Neuronal stem cell (in vitro differentiated cells): ENCODE measurements around the gene MAMLD1.

Source experiments
- DNase-seq: peaks from one replicate; pipeline ENCODE4 v3.0.0-alpha.2; 2013; ENCODE audit warnings: low spot score
- H2AFZ ChIP-seq: one replicate; pipeline ENCODE4 v1.6.1; 2013; ENCODE audit warnings: mild to moderate bottlenecking, low read length, inconsistent platforms
- H2AK5ac ChIP-seq: 2 replicates; pipeline ENCODE4 v1.6.1; 2013; ENCODE audit warnings: low read depth, mild to moderate bottlenecking, inconsistent platforms, low read length, moderate library complexity, mixed read lengths
- H2BK120ac ChIP-seq: 2 replicates; pipeline ENCODE4 v1.6.1; 2013; ENCODE audit warnings: low read depth, mild to moderate bottlenecking, inconsistent platforms, low read length, moderate library complexity, mixed read lengths
- H2BK12ac ChIP-seq: one replicate; pipeline ENCODE4 v1.6.1; 2013; ENCODE audit warnings: low read length, inconsistent platforms
- H2BK15ac ChIP-seq: 2 replicates; pipeline ENCODE4 v1.6.1; 2013; ENCODE audit warnings: mild to moderate bottlenecking, low read length, inconsistent platforms, mixed read lengths
- H2BK5ac ChIP-seq: one replicate; pipeline ENCODE4 v1.6.1; 2013; ENCODE audit warnings: inconsistent platforms, mild to moderate bottlenecking, low read length, moderate library complexity
- H3K14ac ChIP-seq: one replicate; pipeline ENCODE4 v1.6.1; 2013; ENCODE audit warnings: low read length, inconsistent platforms
- H3K18ac ChIP-seq: 2 replicates; pipeline ENCODE4 v1.6.1; 2013; ENCODE audit warnings: low read length, inconsistent platforms
- H3K23ac ChIP-seq: 2 replicates; pipeline ENCODE4 v1.6.1; 2013; ENCODE audit warnings: low read depth, mild to moderate bottlenecking, mixed read lengths, low read length, inconsistent platforms; ENCODE audit not compliant: poor library complexity
- H3K27ac ChIP-seq: replicated peaks from 3 replicates; pipeline ENCODE4 v1.5.1; 2013; ENCODE audit warnings: low read length, inconsistent platforms
- H3K27me3 ChIP-seq, 3 experiments: 2 replicates each; pipeline ENCODE4 v1.6.1; 2013; ENCODE audit warnings: low read length in 3 of 3, mild to moderate bottlenecking in 2 of 3, inconsistent platforms in 1 of 3, low read depth in 1 of 3, mixed read lengths in 1 of 3, moderate library complexity in 1 of 3; ENCODE audit not compliant: control insufficient read depth in 3 of 3, insufficient read depth in 3 of 3
- H3K36me3 ChIP-seq, 2 donors: replicated peaks in 1 of 2; 2 replicates each; pipeline ENCODE4 v1.6.1; 2013; ENCODE audit warnings: low read length in 2 of 2; ENCODE audit not compliant: control insufficient read depth in 2 of 2, insufficient read depth in 2 of 2
- H3K4ac ChIP-seq: 2 replicates; pipeline ENCODE4 v1.6.1; 2013; ENCODE audit warnings: inconsistent platforms, mild to moderate bottlenecking, low read length, moderate library complexity
- H3K4me1 ChIP-seq, 2 donors: 1 replicate in 1 of 2; 2 replicates in 1 of 2; pipeline ENCODE4 v1.6.1; 2013; ENCODE audit warnings: low read length in 2 of 2, low read depth in 1 of 2; ENCODE audit not compliant: control insufficient read depth in 2 of 2, insufficient read depth in 1 of 2
- H3K4me2 ChIP-seq: one replicate; pipeline ENCODE4 v1.6.1; 2013; ENCODE audit warnings: mild to moderate bottlenecking, low read length, inconsistent platforms; ENCODE audit not compliant: insufficient read depth, poor library complexity, severe bottlenecking
- H3K4me3 ChIP-seq, 2 donors: 2 replicates each; pipeline ENCODE4 v1.5.1; 2013; ENCODE audit warnings: low read length in 2 of 2, mild to moderate bottlenecking in 2 of 2, inconsistent platforms in 1 of 2, moderate library complexity in 1 of 2
- H3K79me1 ChIP-seq: one replicate; pipeline ENCODE4 v1.6.1; 2013; ENCODE audit warnings: low read depth, mild to moderate bottlenecking, inconsistent platforms, low read length, moderate library complexity
- H3K9ac ChIP-seq: one replicate; pipeline ENCODE4 v1.6.1; 2013; ENCODE audit warnings: mild to moderate bottlenecking, low read depth, low read length, inconsistent platforms; ENCODE audit not compliant: poor library complexity
- H3K9me3 ChIP-seq, 2 donors: replicated peaks in 1 of 2; 2 replicates each; pipeline versions ENCODE3 to v1.6.1; 2013; ENCODE audit warnings: low read length in 2 of 2, mild to moderate bottlenecking in 2 of 2, inconsistent platforms in 1 of 2, low read depth in 1 of 2, mixed read lengths in 1 of 2, moderate library complexity in 1 of 2; ENCODE audit not compliant: control insufficient read depth in 2 of 2, insufficient read depth in 1 of 2
- H4K8ac ChIP-seq: one replicate; pipeline ENCODE4 v1.6.1; 2013; ENCODE audit warnings: low read depth, mild to moderate bottlenecking, inconsistent platforms, low read length, moderate library complexity
- H4K91ac ChIP-seq: one replicate; pipeline ENCODE4 v1.6.1; 2013; ENCODE audit warnings: low read length, low read depth, mild to moderate bottlenecking, inconsistent platforms; ENCODE audit not compliant: poor library complexity
- whole genome bisulfite sequencing, 2 donors: extraction: QIAGEN DNeasy Blood & Tissue Kit; methylation state at CpG; one replicate each; pipeline ENCODE4 v1.1.7; 2013; ENCODE audit warnings: missing lambda C conversion rate in 2 of 2, mixed read lengths in 1 of 2; ENCODE audit not compliant: insufficient read length in 2 of 2, insufficient replicate concordance in 1 of 2; ENCODE audit errors: extremely low coverage in 2 of 2; 5-methylcytosine and 5-hydroxymethylcytosine counted together

Gene MAMLD1

GRCh38 chrX:150372280-150372679 lies 9.2 kb downstream of the MAMLD1 start:
- Histone ChIP-seq H3K4me2 (no peak overlapping the region), H3K9me3 (no peaks in the 10 kb centered on the region), H3K23ac (no peak overlapping the region), H2BK5ac (no peak overlapping the region), H3K14ac (no peak overlapping the region), H4K8ac (no peak overlapping the region), H3K18ac (no peak overlapping the region), H2AFZ (no peak overlapping the region), H2BK120ac (no peak overlapping the region), H3K4ac (no peak overlapping the region), H3K9ac (no peak overlapping the region), H3K4me1 (peaks cover 0 to 4% of the 10 kb centered on the region in 2 donors), H3K79me1 (no peaks in the 10 kb centered on the region), H3K4me3 (no peak overlapping the region), H3K36me3 (no peaks in the 10 kb centered on the region), H2AK5ac (no peak overlapping the region), H3K27me3 (no peaks in the 10 kb centered on the region), H4K91ac (no peak overlapping the region), H2BK12ac (no peak overlapping the region), H2BK15ac (no peak overlapping the region), H3K27ac (no peak overlapping the region)
- no CpG with 5 or more reads among the region's 8 CpGs for WGBS, 2 donors
- no peak for DNase-seq

GRCh38 chrX:150372756-150373155 lies 9.6 kb downstream of the MAMLD1 start:
- Histone ChIP-seq H3K4me2 (no peak overlapping the region), H2BK5ac (no peak overlapping the region), H3K79me1 (no peaks in the 10 kb centered on the region), H2AFZ (no peak overlapping the region), H2BK120ac (no peak overlapping the region), H3K23ac (no peak overlapping the region), H3K4me3 (no peak overlapping the region), H3K18ac (no peak overlapping the region), H3K4me1 (peaks cover 0 to 4% of the 10 kb centered on the region in 2 donors), H2AK5ac (no peak overlapping the region), H3K4ac (no peak overlapping the region), H2BK12ac (no peak overlapping the region), H4K91ac (no peak overlapping the region), H3K9ac (no peak overlapping the region), H3K14ac (no peak overlapping the region), H2BK15ac (no peak overlapping the region), H4K8ac (no peak overlapping the region), H3K9me3 (no peaks in the 10 kb centered on the region), H3K27ac (no peak overlapping the region), H3K27me3 (no peaks in the 10 kb centered on the region), H3K36me3 (no peaks in the 10 kb centered on the region)
- WGBS, 2 donors = no CpG with 5 or more reads among the region's 6 CpGs
- no peak for DNase-seq

DNA sequence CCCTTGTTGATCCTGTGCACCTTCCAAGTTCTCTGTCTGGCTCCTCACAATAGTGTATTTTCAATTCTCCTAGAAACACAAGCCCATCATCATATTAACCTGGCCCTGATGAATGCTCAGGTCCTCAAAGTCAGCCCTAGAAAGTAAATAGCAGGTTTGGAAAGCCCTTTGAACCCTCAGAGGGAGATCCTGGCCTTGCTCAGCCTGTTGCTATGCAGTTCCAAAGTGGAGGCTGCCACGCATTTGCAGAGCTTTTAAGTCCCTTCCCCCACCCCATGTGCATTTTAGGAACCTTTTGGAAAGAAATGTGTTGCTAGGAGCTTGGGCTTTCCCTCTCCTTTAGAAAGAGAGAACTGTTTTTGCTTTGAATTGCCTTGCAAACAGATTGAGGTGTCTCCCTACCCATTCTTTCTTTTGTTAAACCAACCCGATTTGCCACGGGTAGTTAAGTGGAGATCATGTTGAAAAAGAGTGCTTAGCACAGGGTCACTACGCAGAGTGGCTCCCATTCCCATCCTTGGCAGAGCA lies 12.2 kb downstream of the MAMLD1 start:
- Histone ChIP-seq H3K4me2 (no peak overlapping the region), H3K9me3 (no peaks in the 10 kb centered on the region), H2AK5ac (no peak overlapping the region), H3K4ac (no peak overlapping the region), H2BK120ac (no peak overlapping the region), H4K91ac (no peak overlapping the region), H3K4me3 (no peak overlapping the region), H3K23ac (no peak overlapping the region), H2BK12ac (no peak overlapping the region), H3K27me3 (no peaks in the 10 kb centered on the region), H3K79me1 (no peaks in the 10 kb centered on the region), H4K8ac (no peak overlapping the region), H3K9ac (no peak overlapping the region), H3K4me1 (peaks cover 0 to 4% of the 10 kb centered on the region in 2 donors), H2AFZ (peak overlapping the region; percentile 41), H2BK5ac (no peak overlapping the region), H3K18ac (no peak overlapping the region), H3K36me3 (no peaks in the 10 kb centered on the region), H3K14ac (no peak overlapping the region), H3K27ac (no peak overlapping the region), H2BK15ac (no peak overlapping the region)
- no peak for DNase-seq
- no CpG with 5 or more reads among the region's 4 CpGs for WGBS, 2 donors

DNA sequence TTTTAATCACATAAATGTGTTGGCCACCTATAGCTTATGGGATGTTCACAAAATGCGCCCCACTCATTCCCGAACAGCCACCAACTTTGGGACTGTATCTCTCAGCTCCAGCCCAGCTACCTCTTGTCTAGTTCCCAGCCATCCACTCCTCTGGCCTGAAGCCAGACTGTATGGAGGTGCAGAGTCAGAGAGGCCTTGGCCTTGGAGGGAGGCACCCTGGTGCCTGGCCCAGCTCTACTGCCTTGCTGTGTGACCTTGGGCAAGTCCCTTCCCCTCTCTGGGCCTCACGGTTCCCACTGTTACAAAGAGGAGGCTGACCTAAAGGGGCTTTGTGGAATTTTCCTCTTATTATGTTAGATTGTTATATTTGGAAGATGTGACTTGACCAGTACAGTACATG lies 13.9 kb downstream of the MAMLD1 start:
- no peak overlapping the region for H4K91ac ChIP-seq
- H2AK5ac ChIP-seq = no peak overlapping the region
- H2BK120ac ChIP-seq = no peak overlapping the region
- H2AFZ ChIP-seq = no peak overlapping the region
- no peak overlapping the region for H2BK15ac ChIP-seq
- no peak for DNase-seq
- no peak overlapping the region for H3K14ac ChIP-seq
- no peak overlapping the region for H3K4me3 ChIP-seq
- no peak overlapping the region for H3K4ac ChIP-seq
- no peaks in the 10 kb centered on the region for H3K36me3 ChIP-seq
- H3K9ac ChIP-seq = no peak overlapping the region
- peaks cover 0 to 4% of the 10 kb centered on the region in 2 donors for H3K4me1 ChIP-seq
- no peak overlapping the region for H2BK5ac ChIP-seq
- H4K8ac ChIP-seq = no peak overlapping the region
- no peak overlapping the region for H3K23ac ChIP-seq
- no peak overlapping the region for H3K4me2 ChIP-seq
- WGBS, 2 donors = no CpG with 5 or more reads among the region's 3 CpGs
- no peaks in the 10 kb centered on the region for H3K27me3 ChIP-seq
- no peak overlapping the region for H3K18ac ChIP-seq
- H3K27ac ChIP-seq = no peak overlapping the region
- no peaks in the 10 kb centered on the region for H3K9me3 ChIP-seq
- no peak overlapping the region for H2BK12ac ChIP-seq
- no peaks in the 10 kb centered on the region for H3K79me1 ChIP-seq
